Stimulated activated naive CD8-positive, alpha-beta T cell treated with anti-CD3 and anti-CD28 coated beads, Interleukin-15, Interleukin-2, amounts not matched to agents 100 ng/mL and 50 ng/mL, for 24 hours (primary cell): ENCODE measurements around the gene PTCH2.

Experiments used
- H3K27ac Mint-ChIP-seq: one replicate; pipeline ENCODE4 v1.8.0; 2021; ENCODE audit warnings: mild to moderate bottlenecking, mixed read lengths
- H3K27me3 Mint-ChIP-seq: one replicate; pipeline ENCODE4 v1.8.0; 2021; ENCODE audit warnings: mixed read lengths
- H3K36me3 Mint-ChIP-seq: one replicate; pipeline ENCODE4 v1.8.0; 2021; ENCODE audit warnings: low read depth, mixed read lengths
- H3K4me1 Mint-ChIP-seq: one replicate; pipeline ENCODE4 v1.8.0; 2021; ENCODE audit warnings: low read depth, mixed read lengths
- H3K4me3 Mint-ChIP-seq: one replicate; pipeline ENCODE4 v1.8.0; 2021; ENCODE audit warnings: mild to moderate bottlenecking, mixed read lengths
- H3K9me3 Mint-ChIP-seq: one replicate; pipeline ENCODE4 v1.8.0; 2021; ENCODE audit warnings: mixed read lengths

Gene PTCH2

DNA sequence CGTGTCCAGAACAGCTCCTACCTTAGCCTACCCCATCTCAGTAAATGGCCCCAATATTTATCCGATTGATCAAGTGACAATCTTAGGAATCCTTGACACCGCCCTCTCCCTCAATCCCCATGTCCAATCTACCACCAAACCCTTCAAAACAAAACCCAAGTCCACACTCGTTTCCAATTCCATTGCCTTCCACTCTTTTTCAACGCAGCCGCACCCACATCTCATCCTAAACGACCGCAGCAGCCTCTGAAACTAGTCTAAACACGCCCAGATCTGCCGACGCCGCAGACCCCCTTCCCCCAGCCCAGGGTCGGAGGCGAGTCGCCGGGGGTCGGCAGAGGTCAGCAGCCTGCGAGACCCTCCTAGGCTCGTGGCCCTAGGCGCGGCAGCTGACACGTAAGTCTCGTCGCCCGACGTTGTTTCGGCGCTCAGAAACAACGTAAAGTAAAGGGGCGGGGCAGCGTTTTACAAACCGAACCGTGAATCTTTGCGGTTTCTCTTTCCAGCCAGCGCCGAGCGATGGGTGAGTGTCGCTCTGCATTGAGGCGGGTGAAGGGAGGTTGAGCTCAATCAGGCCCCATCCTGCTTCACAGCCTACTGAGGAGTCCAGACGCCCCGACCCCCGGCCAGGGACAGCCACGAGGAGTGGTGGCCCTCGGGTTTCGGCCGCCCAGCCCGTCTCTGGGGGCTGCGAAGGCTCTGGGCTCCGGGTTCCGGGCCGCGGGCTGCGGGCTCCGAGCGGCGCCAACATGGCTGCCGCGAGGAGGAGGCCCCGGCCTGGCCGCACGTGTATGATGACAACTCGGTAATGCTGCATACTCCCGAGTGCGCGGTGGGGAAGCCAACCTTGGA lies 67.7 kb downstream of the PTCH2 start, which contains the start of gene RPS8:
RPS8 (plus strand) TSS at position 463 of the 852 bp plus-strand sequence; CDS start at position 520, 57 bp downstream.
- Mint-ChIP-seq H3K27me3 (no peaks in the 10 kb centered on the region), H3K27ac (peak within 1 kb of the TSS; percentile 98), H3K9me3 (no peaks in the 10 kb centered on the region), H3K36me3 (peaks cover 56% of the 10 kb centered on the region), H3K4me1 (peaks cover 45% of the 10 kb centered on the region), H3K4me3 (peak within 1 kb of the TSS; percentile 97)
